Esophagus squamous epithelium (tissue), 5 donors: ENCODE data around the gene TEAD4. TPM values are rescaled to one million over a fixed set of nuclear protein-coding genes. Genes with fewer than 3 reads are reported as not detected.
A peak's percentile ranks its signal among the peaks of the same experiment; 100 is the strongest.

Experiments
- DNase-seq: peaks from one replicate; lab custom pipeline; 2025; lab: John Stamatoyannopoulos, UW
- H3K27ac ChIP-seq, 4 donors: fragments of 200-600 bp; sonication (generic); one replicate each; pipeline ENCODE4 v1.5.1; 2016 to 2019; ENCODE audit warnings: mild to moderate bottlenecking in 1 of 4
- H3K27me3 ChIP-seq, 4 donors: fragments of 200-600 bp; sonication (generic); 1 replicate in 3 of 4; 2 replicates in 1 of 4; pipeline versions ENCODE4 v1.5.1 to v1.6.0; 2017 to 2021; ENCODE audit warnings: antibody characterized with exemption in 1 of 4
- H3K36me3 ChIP-seq, 3 donors: fragments of 200-600 bp; sonication (generic); one replicate each; pipeline ENCODE4 v1.5.1; 2016 to 2019
- H3K4me1 ChIP-seq, 3 donors: fragments of 200-600 bp; sonication (generic); one replicate each; pipeline ENCODE4 v1.5.1; 2017 to 2019
- H3K4me3 ChIP-seq, 4 donors: fragments of 200-600 bp; sonication (generic); 1 replicate in 3 of 4; 2 replicates in 1 of 4; pipeline ENCODE4 v1.5.1; 2016 to 2019; ENCODE audit warnings: mild to moderate bottlenecking in 2 of 4, moderate library complexity in 1 of 4
- H3K9me3 ChIP-seq, 3 donors: fragments of 200-600 bp; sonication (generic); one replicate each; pipeline ENCODE4 v1.5.1; 2016 to 2019
- CTCF ChIP-seq, 6 experiments: fragments of 450-650 bp in 4 of 6; fragments of 200-600 bp in 2 of 6; sonication (generic) in 2 of 6; IDR thresholded peaks; one replicate each; pipeline ENCODE4 v1.5.1; 2016 to 2019; ENCODE audit warnings: antibody characterized with exemption in 6 of 6, mild to moderate bottlenecking in 4 of 6, moderate library complexity in 4 of 6
- POLR2A ChIP-seq, 4 donors: fragments of 450-650 bp; IDR thresholded peaks; one replicate each; pipeline ENCODE4 v1.6.1; 2017; ENCODE audit warnings: antibody characterized with exemption in 4 of 4, mild to moderate bottlenecking in 4 of 4, moderate library complexity in 3 of 4
- WGBS, 2 donors: methylation state at CpG; one replicate each; pipeline ENCODE4 v1.1.5; 2018; 5-methylcytosine and 5-hydroxymethylcytosine counted together
- intact Hi-C: fragments of 100-400 bp; cut with DNase I; formaldehyde crosslinking; loops from one replicate; pipeline ENCODE4 v1.15.0; 2022
- total RNA-seq, 4 donors: library from RNA; depleted of rRNA; stranded (reverse); fragments of >200 nt; gene quantifications; one replicate each; pipeline ENCODE4 v1.1.0, GENCODE V29; 2016
- donor health status: DM: yes; HTN: yes; CAD: no.

TEAD4 gene
- total RNA-seq, 4 donors from 2014 or later = 10.7 to 16.6 (median 13.5) TPM

GRCh38 chr12:3071710-3072109 is 112.5 kb downstream of the TEAD4 start:
- no peak overlapping the region for H3K4me3 ChIP-seq
- H3K27me3 ChIP-seq = no peaks in the 10 kb centered on the region
- H3K36me3 ChIP-seq = no peaks in the 10 kb centered on the region
- WGBS, 2 donors = 90 to 93% methylated on average over 3 to 7 of the region's 25 CpGs
- no peak overlapping the region for H3K27ac ChIP-seq
- TF ChIP-seq POLR2A (IDR thresholded peaks at IDR 0.05) = no peak
- TF ChIP-seq CTCF (IDR thresholded peaks at IDR 0.05) = no peak
- H3K9me3 ChIP-seq = no peaks in the 10 kb centered on the region
- intact Hi-C loops = loop anchor here (5.0 kb wide), 1 partner anchor 201 kb away; no protein-coding TSS in a partner anchor
- no peak for DNase-seq
- peaks cover 10 to 35% (median 14%) of the 10 kb centered on the region in 3 donors for H3K4me1 ChIP-seq

- Histone ChIP-seq H3K27me3 (no peaks in the 10 kb centered on the region), H3K36me3 (no peaks in the 10 kb centered on the region), H3K27ac (no peak overlapping the region), H3K4me1 (peaks cover 15 to 48% (median 16%) of the 10 kb centered on the region in 3 donors), H3K4me3 (no peak overlapping the region), H3K9me3 (no peaks in the 10 kb centered on the region)
- DNase-seq = no peak
- intact Hi-C loops = loop anchor here (5.0 kb wide), 1 partner anchor 199 kb away; no protein-coding TSS in a partner anchor
- WGBS, 2 donors = 3 to 8% methylated on average over 9 to 13 of the region's 13 CpGs
- TF ChIP-seq CTCF (IDR thresholded peaks at IDR 0.05) (peak; percentile 88 to 99 (median 94)), POLR2A (IDR thresholded peaks at IDR 0.05) (no peak)
These were observed 114.4 kb downstream of the TEAD4 start for GRCh38 chr12:3073438-3074250.

GRCh38 chr12:3075315-3075714 is 116.1 kb downstream of the TEAD4 start:
- no peak overlapping the region for H3K4me3 ChIP-seq
- no peak for TF ChIP-seq POLR2A (IDR thresholded peaks at IDR 0.05)
- TF ChIP-seq CTCF (IDR thresholded peaks at IDR 0.05) = no peak
- H3K4me1 ChIP-seq = peaks cover 16 to 62% (median 16%) of the 10 kb centered on the region in 3 donors
- DNase-seq = no peak
- no peaks in the 10 kb centered on the region for H3K27me3 ChIP-seq
- no peaks in the 10 kb centered on the region for H3K9me3 ChIP-seq
- intact Hi-C loops = no loop called here
- WGBS, 2 donors = 36 to 79% methylated on average over 5 of the region's 6 CpGs
- H3K27ac ChIP-seq = peak overlapping the region in 1 of 4 donors; percentile 94
- H3K36me3 ChIP-seq = no peaks in the 10 kb centered on the region

- 2 to 16% methylated on average over 6 of the region's 95 CpGs for WGBS, 2 donors
These were observed 117.8 kb downstream of the TEAD4 start, which contains the start of gene TSPAN9 for GRCh38 chr12:3076730-3077571. Gene TSPAN9 (plus strand): TSS chr12:3077379. CDS start chr12:3201194, 123,815 bp downstream.

More at GRCh38 chr12:3076730-3077571, 117.8 kb downstream of the TEAD4 start, which contains the start of gene TSPAN9:
- TF ChIP-seq CTCF (IDR thresholded peaks at IDR 0.05) = no peak
- peak in 2 of 4 donors; percentile 42 to 55 for TF ChIP-seq POLR2A (IDR thresholded peaks at IDR 0.05)
- DNase-seq = no peak
- H3K27me3 ChIP-seq = no peaks in the 10 kb centered on the region
- H3K4me3 ChIP-seq = peak within 1 kb of the TSS; percentile 69 to 94 (median 90)
- peak within 1 kb of the TSS; percentile 94 to 96 (median 94) for H3K27ac ChIP-seq
- H3K4me1 ChIP-seq = peaks cover 16 to 75% (median 24%) of the 10 kb centered on the region in 3 donors
- intact Hi-C loops = no loop called here
- no peaks in the 10 kb centered on the region for H3K36me3 ChIP-seq
- H3K9me3 ChIP-seq = no peaks in the 10 kb centered on the region
